Activated CD8-positive, alpha-beta T cell treated with anti-CD3 and anti-CD28 coated beads for 36 hours (primary cell): Measurements from ENCODE around the gene ABR. TPM values are rescaled to one million over a fixed set of nuclear protein-coding genes. Genes with fewer than 3 reads are reported as not detected.

Experiments
- ATAC-seq: fragments of 200-7000 bp; cut with Tn5 transposase; one replicate; pipeline ENCODE4 v1.10.0; 2021; ENCODE audit warnings: mild to moderate bottlenecking, moderate library complexity
- CTCF ChIA-PET: fragments of 350-600 bp; sonication (Branson Sonifier 250); formaldehyde crosslinking; loops from one replicate; lab custom pipeline; 2021; ENCODE audit warnings: antibody characterized with exemption; lab: Charles Lee
- POLR2A ChIA-PET: fragments of 350-600 bp; sonication (Branson Sonifier 250); formaldehyde crosslinking; loops from one replicate; lab custom pipeline; 2021; ENCODE audit warnings: antibody characterized with exemption; lab: Charles Lee
- DNase-seq: peaks from one replicate; pipeline ENCODE4 v3.0.0-alpha.2; 2020
- H3K27ac Mint-ChIP-seq: one replicate; pipeline ENCODE4 v1.8.0; 2021; ENCODE audit warnings: mild to moderate bottlenecking, mixed read lengths
- H3K27me3 Mint-ChIP-seq: one replicate; pipeline ENCODE4 v1.8.0; 2021; ENCODE audit warnings: mixed read lengths
- H3K36me3 Mint-ChIP-seq: one replicate; pipeline ENCODE4 v1.8.0; 2021; ENCODE audit warnings: low read depth, mixed read lengths
- H3K4me1 Mint-ChIP-seq: one replicate; pipeline ENCODE4 v1.8.0; 2021; ENCODE audit warnings: low read depth, mixed read lengths
- H3K4me3 Mint-ChIP-seq: one replicate; pipeline ENCODE4 v1.8.0; 2021; ENCODE audit warnings: mild to moderate bottlenecking, moderate library complexity, mixed read lengths
- H3K9me3 Mint-ChIP-seq: one replicate; pipeline ENCODE4 v1.8.0; 2021; ENCODE audit warnings: mixed read lengths
- intact Hi-C: fragments of 100-400 bp; cut with micrococcal nuclease; formaldehyde crosslinking; loops from one replicate; pipeline ENCODE4 v1.10.0; 2022
- total RNA-seq, 2 experiments: library from RNA; stranded (reverse); gene quantifications; one replicate each; pipeline ENCODE4 v1.2.3, GENCODE V29; 2021
- TF ChIP-seq, protein P1 (sequence below): fragments of 200-600 bp; IDR thresholded peaks from one replicate; pipeline ENCODE4 v1.8.0; 2022; ENCODE audit warnings: antibody characterized with exemption, mild to moderate bottlenecking

Gene ABR
- total RNA-seq, 2 experiments from 2014 or later: 44.4 to 46.6 TPM

DNA sequence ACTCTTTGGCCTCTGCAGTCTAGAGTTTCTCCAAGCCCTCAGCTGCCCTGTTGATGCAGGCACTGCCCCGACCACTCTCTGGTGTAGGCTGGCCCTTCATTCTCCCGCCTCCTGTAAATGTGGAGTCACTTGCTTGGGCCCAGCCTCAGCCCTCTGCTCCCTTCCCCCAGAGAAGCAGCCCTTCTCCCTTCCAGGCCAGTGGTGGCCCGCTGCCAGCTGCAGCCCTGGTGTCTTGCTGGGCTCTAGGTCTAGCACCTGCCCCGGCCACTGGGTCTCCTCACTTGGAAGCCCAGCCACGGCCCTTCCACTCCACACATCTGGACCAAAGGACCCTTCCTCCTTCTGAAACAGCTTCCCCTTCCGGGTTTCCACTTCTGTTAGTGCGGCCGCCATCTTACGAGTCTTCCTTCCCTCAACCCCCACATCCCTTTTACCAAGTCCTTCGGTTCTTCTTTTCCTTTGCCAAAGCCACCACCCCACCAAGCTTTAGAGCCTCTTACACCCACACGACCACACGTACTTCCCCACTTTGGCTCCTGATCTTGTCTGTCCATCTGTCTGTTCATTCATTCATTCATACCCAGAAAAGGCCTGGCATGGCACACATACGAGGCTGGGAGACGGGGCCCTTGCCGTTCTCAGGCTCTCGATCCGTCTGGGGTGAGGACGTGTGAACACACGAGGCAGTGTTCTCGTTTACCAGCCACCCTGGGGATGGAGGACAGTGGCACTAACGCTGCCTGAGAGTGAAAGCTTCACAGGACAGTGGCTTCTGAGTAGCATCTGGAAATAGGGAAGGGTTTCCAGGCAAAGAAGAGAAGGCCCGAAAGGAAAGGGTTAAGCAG lies 68.0 kb downstream of the ABR start:
- DNase-seq: no peak
- Mint-ChIP-seq H3K4me3 (peak overlapping the region; percentile 10), H3K4me1 (peaks cover 42% of the 10 kb centered on the region), H3K9me3 (no peaks in the 10 kb centered on the region), H3K27me3 (no peaks in the 10 kb centered on the region), H3K36me3 (no peaks in the 10 kb centered on the region), H3K27ac (peak overlapping the region; percentile 61)
- TF ChIP-seq, protein P1, sequence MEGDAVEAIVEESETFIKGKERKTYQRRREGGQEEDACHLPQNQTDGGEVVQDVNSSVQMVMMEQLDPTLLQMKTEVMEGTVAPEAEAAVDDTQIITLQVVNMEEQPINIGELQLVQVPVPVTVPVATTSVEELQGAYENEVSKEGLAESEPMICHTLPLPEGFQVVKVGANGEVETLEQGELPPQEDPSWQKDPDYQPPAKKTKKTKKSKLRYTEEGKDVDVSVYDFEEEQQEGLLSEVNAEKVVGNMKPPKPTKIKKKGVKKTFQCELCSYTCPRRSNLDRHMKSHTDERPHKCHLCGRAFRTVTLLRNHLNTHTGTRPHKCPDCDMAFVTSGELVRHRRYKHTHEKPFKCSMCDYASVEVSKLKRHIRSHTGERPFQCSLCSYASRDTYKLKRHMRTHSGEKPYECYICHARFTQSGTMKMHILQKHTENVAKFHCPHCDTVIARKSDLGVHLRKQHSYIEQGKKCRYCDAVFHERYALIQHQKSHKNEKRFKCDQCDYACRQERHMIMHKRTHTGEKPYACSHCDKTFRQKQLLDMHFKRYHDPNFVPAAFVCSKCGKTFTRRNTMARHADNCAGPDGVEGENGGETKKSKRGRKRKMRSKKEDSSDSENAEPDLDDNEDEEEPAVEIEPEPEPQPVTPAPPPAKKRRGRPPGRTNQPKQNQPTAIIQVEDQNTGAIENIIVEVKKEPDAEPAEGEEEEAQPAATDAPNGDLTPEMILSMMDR: no peak
- CTCF ChIA-PET: interaction anchor here (1.4 to 5.6 kb wide), 2 partner anchors 11 to 76 kb away, joined by 3 to 32 read pairs; no protein-coding TSS in a partner anchor
- ATAC-seq: no peak
- POLR2A ChIA-PET: interaction anchor here (1.1 kb wide), 1 partner anchor 8 kb away, joined by 3 read pairs; no protein-coding TSS in a partner anchor
- intact Hi-C loops: no loop called here

DNA sequence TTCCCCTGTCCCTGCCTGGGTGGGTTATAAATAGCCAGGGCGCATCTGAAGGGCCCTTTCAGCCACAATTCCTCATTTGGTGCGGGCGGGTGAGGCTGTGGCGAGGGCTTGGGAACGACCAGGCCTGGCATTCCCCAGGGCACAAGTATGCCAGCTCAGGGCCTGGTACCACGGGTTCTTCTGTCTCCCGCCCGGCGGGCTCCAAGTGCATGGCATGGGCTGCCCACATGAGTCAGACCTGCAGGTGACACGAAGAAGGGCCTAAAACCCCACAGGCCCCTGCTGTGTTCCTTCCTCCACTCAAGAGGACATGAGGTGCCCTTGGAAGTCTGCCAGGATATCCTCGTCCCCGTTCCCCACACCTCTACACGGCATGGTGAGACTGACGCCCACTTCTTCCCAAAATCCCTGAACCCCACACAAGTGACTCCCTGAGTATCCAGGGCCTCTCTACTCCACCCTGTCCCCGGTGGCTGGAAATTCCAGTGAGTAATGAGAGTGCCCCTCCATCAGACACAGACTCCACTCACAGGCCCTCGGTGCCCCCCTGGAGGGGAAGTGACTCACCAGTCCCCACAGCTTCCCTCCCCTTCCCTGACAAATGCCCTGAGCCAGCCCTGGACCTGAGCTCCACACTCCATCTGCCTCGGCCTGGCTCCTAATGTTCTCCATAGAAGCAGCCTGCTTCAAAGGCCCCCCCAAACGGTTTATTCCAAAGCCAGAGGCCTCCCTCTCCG lies 68.8 kb downstream of the ABR start:
- no peaks in the 10 kb centered on the region for H3K27me3 Mint-ChIP-seq
- H3K4me3 Mint-ChIP-seq: peak overlapping the region; percentile 10
- peak overlapping the region; percentile 61 for H3K27ac Mint-ChIP-seq
- no peaks in the 10 kb centered on the region for H3K9me3 Mint-ChIP-seq
- ATAC-seq (peak; percentile 8), DNase-seq (peak; percentile 58)
- intact Hi-C loops: no loop called here
- peaks cover 43% of the 10 kb centered on the region for H3K4me1 Mint-ChIP-seq
- POLR2A ChIA-PET: interaction anchor here (1.1 to 1.2 kb wide), 2 partner anchors 9 to 90 kb away, joined by 3 to 5 read pairs; no protein-coding TSS in a partner anchor
- no peaks in the 10 kb centered on the region for H3K36me3 Mint-ChIP-seq
- CTCF ChIA-PET: interaction anchor here (0.8 to 5.6 kb wide), 4 partner anchors 12 to 76 kb away, joined by 3 to 32 read pairs (median 6); no protein-coding TSS in a partner anchor
- TF ChIP-seq, protein P1: no peak

DNA sequence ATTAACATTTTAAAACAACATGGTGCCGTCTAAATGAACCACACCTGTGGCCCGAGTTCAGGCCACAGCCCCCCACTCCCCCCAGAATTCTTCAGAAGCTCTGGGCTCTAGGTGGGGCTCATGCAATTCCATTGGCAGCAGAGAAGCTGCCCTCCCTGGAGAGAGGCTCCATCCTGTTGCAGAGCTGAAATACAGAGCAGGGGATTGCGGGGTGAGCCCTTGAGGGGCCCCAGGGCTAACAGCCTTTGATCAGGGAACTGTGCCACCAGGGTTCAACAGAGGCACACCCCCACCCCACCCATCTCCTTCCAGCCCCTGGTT lies 69.3 kb downstream of the ABR start:
- CTCF ChIA-PET: interaction anchor here (0.8 to 5.6 kb wide), 3 partner anchors 12 to 77 kb away, joined by 3 to 32 read pairs (median 9); no protein-coding TSS in a partner anchor
- peaks cover 42% of the 10 kb centered on the region for H3K4me1 Mint-ChIP-seq
- no peaks in the 10 kb centered on the region for H3K36me3 Mint-ChIP-seq
- no peaks in the 10 kb centered on the region for H3K9me3 Mint-ChIP-seq
- H3K27ac Mint-ChIP-seq: no peak overlapping the region
- DNase-seq (no peak), ATAC-seq (no peak)
- intact Hi-C loops: no loop called here
- TF ChIP-seq, protein P1: no peak
- no peaks in the 10 kb centered on the region for H3K27me3 Mint-ChIP-seq
- POLR2A ChIA-PET: interaction anchor here (1.1 to 1.2 kb wide), 3 partner anchors 9 to 91 kb away, joined by 3 to 5 read pairs (median 3); no protein-coding TSS in a partner anchor
- H3K4me3 Mint-ChIP-seq: peak overlapping the region; percentile 78

DNA sequence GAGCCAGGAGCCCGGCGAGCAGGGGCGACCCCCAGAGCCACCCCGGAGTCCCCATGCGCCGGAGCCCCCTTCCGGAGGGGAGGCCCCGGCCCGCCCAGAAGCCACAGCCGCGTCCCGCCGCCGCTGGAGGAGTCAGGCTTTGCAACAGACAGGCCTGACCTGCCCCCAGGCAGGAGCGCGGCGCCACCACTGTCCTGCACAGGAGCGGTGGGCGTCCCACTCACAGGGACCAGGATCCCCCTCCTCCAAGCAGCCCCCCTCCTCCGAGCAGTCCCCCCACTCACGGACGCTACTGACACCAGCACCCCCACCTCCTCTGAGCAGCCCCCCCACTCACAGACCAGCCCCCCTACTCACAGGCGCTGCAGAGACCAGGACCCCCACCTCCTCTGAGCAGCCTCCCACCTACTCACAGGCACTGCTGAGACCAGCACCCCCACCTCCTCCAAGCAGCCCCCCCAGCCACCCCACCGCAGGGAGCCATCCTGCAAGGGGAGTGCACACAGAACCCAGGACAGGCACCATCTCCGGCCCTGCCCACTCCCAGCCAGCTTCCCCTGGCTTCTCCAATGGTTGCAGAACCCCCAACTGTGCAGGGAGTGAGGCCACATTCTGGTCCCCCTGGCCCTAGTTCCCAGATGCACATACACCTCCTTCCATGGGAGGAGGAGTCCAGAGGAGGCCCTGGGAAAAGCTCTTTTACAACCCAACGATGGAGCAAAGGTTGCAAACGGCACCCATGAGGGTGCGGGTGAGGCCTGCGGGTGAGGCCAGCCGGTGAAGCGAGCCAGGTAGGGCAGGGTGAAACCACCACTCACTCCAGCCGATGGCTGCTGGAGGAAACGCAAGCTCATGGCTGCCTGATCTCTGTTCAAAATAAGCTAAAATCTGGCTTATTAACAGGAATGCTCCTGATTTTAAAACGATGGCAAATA lies 69.9 kb downstream of the ABR start:
- H3K27ac Mint-ChIP-seq: peak overlapping the region; percentile 77
- ChIA-PET CTCF (interaction anchor here (0.8 to 5.6 kb wide), 3 partner anchors 13 to 78 kb away, joined by 3 to 32 read pairs (median 9); no protein-coding TSS in a partner anchor), POLR2A (interaction anchor here (1.1 to 1.2 kb wide), 3 partner anchors 9 to 91 kb away, joined by 3 to 5 read pairs (median 3); no protein-coding TSS in a partner anchor)
- intact Hi-C loops: no loop called here
- DNase-seq (peak; percentile 67), ATAC-seq (peak; percentile 55)
- H3K4me1 Mint-ChIP-seq: peaks cover 36% of the 10 kb centered on the region
- no peaks in the 10 kb centered on the region for H3K9me3 Mint-ChIP-seq
- H3K4me3 Mint-ChIP-seq: peak overlapping the region; percentile 78
- H3K36me3 Mint-ChIP-seq: no peaks in the 10 kb centered on the region
- TF ChIP-seq, protein P1: no peak
- H3K27me3 Mint-ChIP-seq: no peaks in the 10 kb centered on the region
